K562 (cell line): ENCODE results near the gene ZNF407. TPM values are rescaled to one million over a fixed set of nuclear protein-coding genes. Genes with fewer than 3 reads are reported as not detected.

ENCODE experiments used
- ARID2 ChIP-seq: fragments of 450-650 bp; IDR thresholded peaks from 2 replicates; pipeline ENCODE4 v1.6.1; 2017; ENCODE audit warnings: antibody characterized with exemption, mild to moderate bottlenecking
- HOXB6 ChIP-seq: fragments of 250-450 bp; sonication (Bioruptor Pico); IDR thresholded peaks from 2 replicates; pipeline ENCODE4 v1.5.1; 2022; ENCODE audit warnings: mild to moderate bottlenecking, borderline replicate concordance
- MCM5 ChIP-seq: fragments of 450-650 bp; IDR thresholded peaks from 2 replicates; pipeline ENCODE4 v1.6.1; 2016; ENCODE audit warnings: low read depth
- NFIC ChIP-seq: fragments of 450-650 bp; IDR thresholded peaks from 2 replicates; pipeline ENCODE4 v1.6.1; 2017; ENCODE audit warnings: mild to moderate bottlenecking, inconsistent platforms
- SNIP1 ChIP-seq: fragments of 450-650 bp; IDR thresholded peaks from 2 replicates; pipeline ENCODE4 v1.7.1; 2017; ENCODE audit warnings: low read depth, mild to moderate bottlenecking
- SRSF1 ChIP-seq: fragments of 200-400 bp; formaldehyde crosslinking; IDR thresholded peaks from 2 replicates; pipeline ENCODE4 v1.6.1; 2017; ENCODE audit warnings: mild to moderate bottlenecking, low read depth, low read length, moderate library complexity
- polyA plus RNA-seq, 8 experiments: library from polyadenylated mRNA; depleted of rRNA in 4 of 8; stranded (reverse) in 5 of 8; unstranded in 3 of 8; fragments of >200 nt; fragmentation: Nextera tagmentation in 2 of 8; fragmentation: Illumina TruSeq in 1 of 8; extraction: Ambion mirVana in 2 of 8; extraction: Trizol in 1 of 8; gene quantifications; 2 replicates each; pipeline versions ENCODE4 v1.2.1 to v1.2.3, GENCODE V29; 2011 to 2014; ENCODE audit warnings: inconsistent platforms in 1 of 8, missing spikeins in 1 of 8
- total RNA-seq, 7 experiments: library from RNA; depleted of rRNA in 6 of 7; stranded (reverse); fragments of >200 nt in 6 of 7; fragmentation: Illumina TruSeq in 2 of 7; extraction: Trizol in 2 of 7; gene quantifications; 2 replicates each; pipeline versions ENCODE4 v1.2.1 to v1.2.3, GENCODE V29; 2011 to 2021; ENCODE audit warnings: low replicate concordance in 1 of 7
- TF ChIP-seq, protein P1 (sequence below), 2 experiments: IDR thresholded peaks in 1 of 2; conservative IDR thresholded peaks in 1 of 2; 2 replicates each; pipeline ENCODE4 v1.6.1; 2016; ENCODE audit warnings: low read depth in 2 of 2, mild to moderate bottlenecking in 1 of 2, missing compliant biosample characterization in 1 of 2, missing genetic modification characterization in 1 of 2, moderate library complexity in 1 of 2
- TF ChIP-seq, protein P2 (sequence below): fragments of 250-450 bp; sonication (Bioruptor Pico); IDR thresholded peaks from 2 replicates; pipeline ENCODE4 v1.5.0; 2022; ENCODE audit warnings: mild to moderate bottlenecking
- TF ChIP-seq, protein P3 (sequence below): fragments of 450-650 bp; IDR thresholded peaks from 2 replicates; pipeline ENCODE4 v1.6.1; 2016
- TF ChIP-seq, protein P4 (sequence below), 3 experiments: IDR thresholded peaks in 2 of 3; conservative IDR thresholded peaks in 1 of 3; 2 replicates each; pipeline ENCODE4 v1.5.1; 2011 to 2012; ENCODE audit warnings: low read length in 3 of 3, mild to moderate bottlenecking in 3 of 3, control low read depth in 2 of 3, improper control_type of control experiment in 1 of 3, inconsistent platforms in 1 of 3, low read depth in 1 of 3, mixed read lengths in 1 of 3, moderate library complexity in 1 of 3; ENCODE audit not compliant: insufficient read depth in 2 of 3

Gene ZNF407
- total and polyA plus RNA-seq, 9 of the 15 experiments (the other 6 are each of a cell fraction or from before 2014, with no cell fraction given) = 0.21 to 5.4 (median 2.3) TPM

GRCh38 chr18:74819433-74820059, 221.9 kb downstream of the ZNF407 start (continued):
- TF ChIP-seq, protein P1, sequence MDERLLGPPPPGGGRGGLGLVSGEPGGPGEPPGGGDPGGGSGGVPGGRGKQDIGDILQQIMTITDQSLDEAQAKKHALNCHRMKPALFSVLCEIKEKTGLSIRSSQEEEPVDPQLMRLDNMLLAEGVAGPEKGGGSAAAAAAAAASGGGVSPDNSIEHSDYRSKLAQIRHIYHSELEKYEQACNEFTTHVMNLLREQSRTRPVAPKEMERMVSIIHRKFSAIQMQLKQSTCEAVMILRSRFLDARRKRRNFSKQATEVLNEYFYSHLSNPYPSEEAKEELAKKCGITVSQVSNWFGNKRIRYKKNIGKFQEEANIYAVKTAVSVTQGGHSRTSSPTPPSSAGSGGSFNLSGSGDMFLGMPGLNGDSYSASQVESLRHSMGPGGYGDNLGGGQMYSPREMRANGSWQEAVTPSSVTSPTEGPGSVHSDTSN (CRISPR knock-in tag; IDR thresholded peaks at IDR 0.05; ENCODE audit: low read depth) = no peak
- TF ChIP-seq, protein P1 (tag; conservative IDR thresholded peaks at IDR 0.05; ENCODE audit: low read depth) = peak; percentile 62
- TF ChIP-seq, protein P2, sequence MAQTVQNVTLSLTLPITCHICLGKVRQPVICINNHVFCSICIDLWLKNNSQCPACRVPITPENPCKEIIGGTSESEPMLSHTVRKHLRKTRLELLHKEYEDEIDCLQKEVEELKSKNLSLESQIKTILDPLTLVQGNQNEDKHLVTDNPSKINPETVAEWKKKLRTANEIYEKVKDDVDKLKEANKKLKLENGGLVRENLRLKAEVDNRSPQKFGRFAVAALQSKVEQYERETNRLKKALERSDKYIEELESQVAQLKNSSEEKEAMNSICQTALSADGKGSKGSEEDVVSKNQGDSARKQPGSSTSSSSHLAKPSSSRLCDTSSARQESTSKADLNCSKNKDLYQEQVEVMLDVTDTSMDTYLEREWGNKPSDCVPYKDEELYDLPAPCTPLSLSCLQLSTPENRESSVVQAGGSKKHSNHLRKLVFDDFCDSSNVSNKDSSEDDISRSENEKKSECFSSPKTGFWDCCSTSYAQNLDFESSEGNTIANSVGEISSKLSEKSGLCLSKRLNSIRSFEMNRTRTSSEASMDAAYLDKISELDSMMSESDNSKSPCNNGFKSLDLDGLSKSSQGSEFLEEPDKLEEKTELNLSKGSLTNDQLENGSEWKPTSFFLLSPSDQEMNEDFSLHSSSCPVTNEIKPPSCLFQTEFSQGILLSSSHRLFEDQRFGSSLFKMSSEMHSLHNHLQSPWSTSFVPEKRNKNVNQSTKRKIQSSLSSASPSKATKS (CRISPR knock-in tag) = no peak
- no peak for TF ChIP-seq MCM5
- no peak for TF ChIP-seq SNIP1
- TF ChIP-seq ARID2 = no peak
- TF ChIP-seq SRSF1 = no peak
- TF ChIP-seq, protein P3, sequence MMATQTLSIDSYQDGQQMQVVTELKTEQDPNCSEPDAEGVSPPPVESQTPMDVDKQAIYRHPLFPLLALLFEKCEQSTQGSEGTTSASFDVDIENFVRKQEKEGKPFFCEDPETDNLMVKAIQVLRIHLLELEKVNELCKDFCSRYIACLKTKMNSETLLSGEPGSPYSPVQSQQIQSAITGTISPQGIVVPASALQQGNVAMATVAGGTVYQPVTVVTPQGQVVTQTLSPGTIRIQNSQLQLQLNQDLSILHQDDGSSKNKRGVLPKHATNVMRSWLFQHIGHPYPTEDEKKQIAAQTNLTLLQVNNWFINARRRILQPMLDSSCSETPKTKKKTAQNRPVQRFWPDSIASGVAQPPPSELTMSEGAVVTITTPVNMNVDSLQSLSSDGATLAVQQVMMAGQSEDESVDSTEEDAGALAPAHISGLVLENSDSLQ = peak; percentile 90
- TF ChIP-seq, protein P4, sequence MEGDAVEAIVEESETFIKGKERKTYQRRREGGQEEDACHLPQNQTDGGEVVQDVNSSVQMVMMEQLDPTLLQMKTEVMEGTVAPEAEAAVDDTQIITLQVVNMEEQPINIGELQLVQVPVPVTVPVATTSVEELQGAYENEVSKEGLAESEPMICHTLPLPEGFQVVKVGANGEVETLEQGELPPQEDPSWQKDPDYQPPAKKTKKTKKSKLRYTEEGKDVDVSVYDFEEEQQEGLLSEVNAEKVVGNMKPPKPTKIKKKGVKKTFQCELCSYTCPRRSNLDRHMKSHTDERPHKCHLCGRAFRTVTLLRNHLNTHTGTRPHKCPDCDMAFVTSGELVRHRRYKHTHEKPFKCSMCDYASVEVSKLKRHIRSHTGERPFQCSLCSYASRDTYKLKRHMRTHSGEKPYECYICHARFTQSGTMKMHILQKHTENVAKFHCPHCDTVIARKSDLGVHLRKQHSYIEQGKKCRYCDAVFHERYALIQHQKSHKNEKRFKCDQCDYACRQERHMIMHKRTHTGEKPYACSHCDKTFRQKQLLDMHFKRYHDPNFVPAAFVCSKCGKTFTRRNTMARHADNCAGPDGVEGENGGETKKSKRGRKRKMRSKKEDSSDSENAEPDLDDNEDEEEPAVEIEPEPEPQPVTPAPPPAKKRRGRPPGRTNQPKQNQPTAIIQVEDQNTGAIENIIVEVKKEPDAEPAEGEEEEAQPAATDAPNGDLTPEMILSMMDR (IDR thresholded peaks at IDR 0.05 in 2 of 3, conservative IDR thresholded peaks at IDR 0.05 in 1 of 3; ENCODE audit: insufficient read depth in 2 of 3, low read depth in 1 of 3, low read length in 3 of 3) = peak; percentile 54 to 68 (median 56)
- TF ChIP-seq HOXB6 (CRISPR knock-in tag) = no peak
- peak; percentile 64 for TF ChIP-seq NFIC
